LoVo (cell line): ENCODE results near the gene HGFAC.

Source experiments
- DNase-seq: peaks from one replicate; pipeline ENCODE4 v3.0.0-alpha.2; 2016; ENCODE audit warnings: low spot score

The HGFAC gene

GRCh38 chr4:3426465-3427133 lies 15.2 kb upstream of the HGFAC start:
- DNase-seq, result no peak

GRCh38 chr4:3427134-3427476 lies 14.7 kb upstream of the HGFAC start:
- no peak for DNase-seq

GRCh38 chr4:3427706-3428446 lies 13.9 kb upstream of the HGFAC start:
- DNase-seq, result no peak

GRCh38 chr4:3429651-3430050 lies 12.1 kb upstream of the HGFAC start:
- no peak for DNase-seq

- DNase-seq, result no peak
Measured at GRCh38 chr4:3430524-3430923, 11.2 kb upstream of the HGFAC start.

- no peak for DNase-seq
Measured at GRCh38 chr4:3431446-3431993, 10.2 kb upstream of the HGFAC start.

GRCh38 chr4:3432381-3432790 lies 9.4 kb upstream of the HGFAC start:
- DNase-seq, result no peak

- no peak for DNase-seq
Measured at GRCh38 chr4:3433138-3433869, 8.5 kb upstream of the HGFAC start.

GRCh38 chr4:3434881-3435685 lies 6.7 kb upstream of the HGFAC start:
- DNase-seq, result no peak

GRCh38 chr4:3435686-3435956 lies 6.1 kb upstream of the HGFAC start:
- DNase-seq, result no peak

- DNase-seq, result peak; percentile 35
Measured at GRCh38 chr4:3436048-3436797, 5.5 kb upstream of the HGFAC start.

- DNase-seq, result peak; percentile 94
Measured at GRCh38 chr4:3436798-3437581, 4.8 kb upstream of the HGFAC start.

- DNase-seq, result no peak
Measured at GRCh38 chr4:3437582-3437936, 4.2 kb upstream of the HGFAC start.

GRCh38 chr4:3437998-3438846 lies 3.5 kb upstream of the HGFAC start:
- no peak for DNase-seq

GRCh38 chr4:3438847-3439180 lies 3.0 kb upstream of the HGFAC start:
- DNase-seq, result no peak

GRCh38 chr4:3439391-3439790 lies 2.4 kb upstream of the HGFAC start:
- no peak for DNase-seq

- no peak for DNase-seq
Measured at GRCh38 chr4:3440011-3440410, 1.8 kb upstream of the HGFAC start.

- no peak for DNase-seq
Measured at GRCh38 chr4:3440979-3441500, 728 bp upstream of the HGFAC start.

GRCh38 chr4:3442460-3442958 lies 741 bp downstream of the HGFAC start:
- DNase-seq, result no peak
